DMS53 treated with DMSO at 0.1 percent for 48 hours (cell line): ENCODE data around the gene ZNF689.
A peak's percentile ranks its signal among the peaks of the same experiment; 100 is the strongest.

Experiments
- DNase-seq: peaks from one replicate; lab custom pipeline; 2025; ENCODE audit not compliant: unreplicated experiment; lab: John Stamatoyannopoulos, UW

The ZNF689 gene

GRCh38 chr16:30566531-30566930, 43.7 kb downstream of the ZNF689 start:
- no peak for DNase-seq

GRCh38 chr16:30565984-30566383, 44.2 kb downstream of the ZNF689 start:
- no peak for DNase-seq

DNA sequence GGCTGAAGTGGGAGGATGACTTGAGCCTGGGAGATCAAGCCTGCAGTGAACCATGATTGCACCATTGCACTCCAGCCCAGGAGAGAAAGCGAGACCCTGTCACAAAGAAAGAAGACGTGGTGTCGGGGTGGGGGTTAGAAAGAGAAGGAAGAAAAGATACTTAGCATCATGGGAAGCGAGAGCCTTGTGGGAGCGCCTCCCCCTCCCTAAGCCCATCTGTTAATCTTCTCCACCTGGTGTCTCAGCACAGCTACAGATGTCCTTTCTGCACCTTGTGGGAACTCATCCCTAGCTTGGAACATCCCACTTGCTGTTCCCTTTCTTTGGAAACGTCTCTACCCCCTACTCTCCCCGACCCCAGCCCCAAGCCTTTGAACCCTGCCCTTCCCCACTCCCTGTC, 44.7 kb downstream of the ZNF689 start:
- DNase-seq, result no peak

- peak; percentile 2 for DNase-seq
Observed at GRCh38 chr16:30562021-30562420, 48.2 kb downstream of the ZNF689 start.

- no peak for DNase-seq
Observed at GRCh38 chr16:30561089-30561816, 48.9 kb downstream of the ZNF689 start.

DNA sequence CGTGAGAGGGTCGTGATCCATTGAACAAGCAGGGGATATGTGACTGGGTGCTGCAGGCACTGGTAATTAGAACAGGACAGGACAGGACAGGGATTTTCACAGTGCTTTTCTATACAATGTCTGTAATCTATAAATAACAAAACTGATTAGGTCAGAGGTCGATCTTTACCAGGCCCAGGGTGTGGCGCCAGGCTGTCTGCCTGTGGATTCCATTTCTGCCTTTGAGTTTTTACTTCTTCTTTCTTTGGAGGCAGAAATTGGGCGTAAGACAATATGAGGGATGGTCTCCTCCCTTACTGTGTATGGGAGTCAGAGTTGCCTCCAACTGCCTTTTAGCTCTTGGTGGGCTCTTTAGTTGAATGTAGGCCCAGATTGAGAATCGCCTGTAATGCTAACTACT, 50.5 kb downstream of the ZNF689 start:
- DNase-seq, result no peak

DNA sequence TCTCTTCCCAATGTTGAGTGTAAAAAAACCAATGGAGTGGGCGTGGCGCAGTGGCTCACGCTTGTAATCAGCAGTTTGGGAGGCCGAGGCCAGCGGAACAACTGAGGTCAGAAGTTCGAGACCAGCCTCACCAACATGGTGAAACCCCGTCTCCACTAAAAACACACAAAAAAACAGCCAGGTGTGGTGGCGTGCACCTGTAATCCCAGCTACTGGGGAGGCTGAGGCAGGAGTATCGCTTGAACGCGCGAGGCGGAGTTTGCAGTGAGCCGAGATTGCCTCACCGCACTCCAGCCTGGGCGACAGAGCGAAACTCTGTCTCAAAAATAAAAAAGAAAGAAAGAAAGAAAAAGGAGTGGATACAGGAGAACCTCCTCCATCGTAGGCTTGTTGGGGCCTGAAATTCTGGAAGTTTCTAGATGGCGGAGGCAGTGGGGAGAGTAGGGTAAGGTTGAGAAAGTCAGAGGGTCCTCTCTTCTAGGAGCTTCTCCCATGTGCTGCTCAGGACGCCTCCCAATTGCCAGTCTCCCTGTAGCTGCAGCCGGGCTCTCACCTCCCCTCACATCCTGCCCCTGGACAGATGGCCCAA, 51.3 kb downstream of the ZNF689 start:
- DNase-seq, result no peak

- DNase-seq, result peak; percentile 93
Observed at GRCh38 chr16:30557957-30558788, 52.0 kb downstream of the ZNF689 start, which contains the start of gene ZNF764. Gene ZNF764 (minus strand): TSS chr16:30558374. CDS start chr16:30558182, 192 bp downstream.

GRCh38 chr16:30557707-30557956, 52.6 kb downstream of the ZNF689 start:
- no peak for DNase-seq

DNA sequence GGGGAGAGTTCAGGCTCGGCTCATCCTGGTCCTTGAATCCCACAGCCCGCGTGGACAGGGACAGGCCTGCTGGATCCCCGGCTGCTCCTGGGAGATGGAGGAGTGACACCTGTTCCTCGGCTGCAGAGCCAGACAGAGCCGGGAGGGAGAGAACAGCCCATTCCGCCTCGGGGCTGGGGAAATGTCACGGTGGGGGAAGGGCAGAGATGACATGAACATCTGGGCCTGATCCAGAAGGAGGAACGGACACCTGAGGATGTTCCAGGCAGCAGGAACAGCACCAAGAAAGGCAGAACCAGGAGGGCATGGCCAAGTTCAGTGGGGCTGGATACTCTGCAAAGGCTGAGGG, 54.1 kb downstream of the ZNF689 start:
- no peak for DNase-seq

GRCh38 chr16:30555315-30556124, 54.7 kb downstream of the ZNF689 start:
- no peak for DNase-seq

DNA sequence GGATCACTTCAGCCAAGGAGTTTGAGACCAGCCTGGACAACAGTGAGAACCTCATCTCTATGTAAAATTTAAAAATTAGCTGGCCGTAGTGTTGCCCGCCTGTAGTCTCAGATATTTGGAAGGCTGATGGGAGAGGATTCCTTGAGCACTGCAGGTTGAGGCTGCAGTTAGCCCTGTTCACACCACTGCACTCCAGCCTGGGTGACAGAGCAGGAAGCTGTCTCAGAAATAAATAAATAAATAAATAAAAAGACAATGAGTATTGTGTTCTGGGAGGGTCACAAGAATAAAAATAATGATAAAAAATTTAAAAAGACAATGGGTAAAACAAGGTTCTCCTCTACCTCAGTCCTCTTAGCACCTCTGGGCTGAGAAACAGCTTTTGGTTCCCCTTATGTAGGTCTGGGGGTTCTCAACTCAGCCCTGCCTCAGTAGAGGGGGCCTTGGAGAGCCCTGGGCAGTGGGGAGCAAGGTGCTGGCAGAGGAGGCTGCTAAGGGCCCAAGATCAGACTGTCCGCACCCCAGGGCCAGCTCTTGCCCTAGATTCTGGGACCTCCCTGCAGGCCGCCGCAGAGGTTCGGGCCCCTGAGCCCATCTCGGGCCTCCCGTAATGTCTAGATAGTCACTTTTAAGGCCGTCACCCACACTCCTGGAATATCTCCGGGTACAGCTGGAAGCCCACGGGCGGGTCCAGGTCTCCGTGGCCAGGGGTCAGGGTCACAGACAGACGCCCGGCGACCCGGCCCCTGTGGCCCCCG, 55.5 kb downstream of the ZNF689 start:
- no peak for DNase-seq

- no peak for DNase-seq
Observed at GRCh38 chr16:30553393-30553899, 56.7 kb downstream of the ZNF689 start.

GRCh38 chr16:30552956-30553355, 57.2 kb downstream of the ZNF689 start:
- DNase-seq, result no peak
